Measurements from ENCODE around the gene ANKRD12.

The ANKRD12 gene

GRCh38 chr18:9094307-9095226, 42.0 kb upstream of the ANKRD12 start:
- H3K4me3 ChIP-seq (ENCODE audit: low read depth, low read length) = no peak overlapping the region
- no peak for DNase-seq (ENCODE audit: low read depth)
- TF ChIP-seq CTCF (IDR thresholded peaks at IDR 0.05; ENCODE audit: low read depth, low read length, missing control alignments) = no peak

GRCh38 chr18:9095297-9096006, 41.1 kb upstream of the ANKRD12 start:
- peak overlapping the region; percentile 20; the same call in 1 of the 2 replicates for H3K4me3 ChIP-seq (ENCODE audit: low read depth, low read length)
- peak; percentile 70 for DNase-seq (ENCODE audit: low read depth)
- no peak for TF ChIP-seq CTCF (IDR thresholded peaks at IDR 0.05; ENCODE audit: low read depth, low read length, missing control alignments)

- no peak for TF ChIP-seq CTCF (IDR thresholded peaks at IDR 0.05; ENCODE audit: low read depth, low read length, missing control alignments)
- no peak for DNase-seq (ENCODE audit: low read depth)
- peak overlapping the region; percentile 20; the same call in 1 of the 2 replicates for H3K4me3 ChIP-seq (ENCODE audit: low read depth, low read length)
Observed at GRCh38 chr18:9096007-9096371, 40.6 kb upstream of the ANKRD12 start.

- DNase-seq (ENCODE audit: low read depth) = no peak
- TF ChIP-seq CTCF (IDR thresholded peaks at IDR 0.05; ENCODE audit: low read depth, low read length, missing control alignments) = no peak
- no peak overlapping the region for H3K4me3 ChIP-seq (ENCODE audit: low read depth, low read length)
Observed at GRCh38 chr18:9096685-9097084, 39.9 kb upstream of the ANKRD12 start.

GRCh38 chr18:9097349-9097748, 39.2 kb upstream of the ANKRD12 start:
- H3K4me3 ChIP-seq (ENCODE audit: low read depth, low read length) = no peak overlapping the region
- TF ChIP-seq CTCF (IDR thresholded peaks at IDR 0.05; ENCODE audit: low read depth, low read length, missing control alignments) = no peak
- DNase-seq (ENCODE audit: low read depth) = no peak

- TF ChIP-seq CTCF (IDR thresholded peaks at IDR 0.05; ENCODE audit: low read depth, low read length, missing control alignments) = no peak
Observed at GRCh38 chr18:9100796-9101195, 35.8 kb upstream of the ANKRD12 start.

More at GRCh38 chr18:9100796-9101195, 35.8 kb upstream of the ANKRD12 start:
- DNase-seq (ENCODE audit: low read depth) = no peak
- H3K4me3 ChIP-seq (ENCODE audit: low read depth, low read length) = no peak overlapping the region
